A204.1 (cell line): ENCODE data around the gene INPP5B.
A peak's percentile ranks its signal among the peaks of the same experiment; 100 is the strongest.

Source experiments
- FAIRE-seq: peaks from 2 replicates; lab custom pipeline; 2012; peaks lifted over from hg19 to GRCh38; lab: Jason Lieb, UNC

The INPP5B gene

DNA sequence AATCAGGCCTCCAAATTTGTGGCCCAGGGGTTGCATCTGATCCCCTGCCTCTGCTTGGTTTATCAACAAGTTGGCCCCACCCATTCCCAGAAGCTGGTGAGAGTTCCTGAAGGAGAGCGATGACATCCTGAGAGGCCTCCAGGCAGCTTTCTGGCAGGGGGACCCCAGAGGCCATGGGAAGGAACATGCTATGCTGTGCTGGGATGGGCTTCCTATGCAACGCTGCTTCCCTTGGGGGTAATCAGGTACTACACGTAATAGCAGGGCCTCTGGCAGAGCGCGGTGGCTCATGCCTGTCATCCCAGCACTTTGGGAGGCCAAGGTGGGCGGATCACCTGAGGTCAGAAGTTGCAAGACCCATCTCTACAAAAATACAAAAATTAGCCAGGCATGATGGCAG lies 79.1 kb downstream of the INPP5B start:
- no peak for FAIRE-seq

DNA sequence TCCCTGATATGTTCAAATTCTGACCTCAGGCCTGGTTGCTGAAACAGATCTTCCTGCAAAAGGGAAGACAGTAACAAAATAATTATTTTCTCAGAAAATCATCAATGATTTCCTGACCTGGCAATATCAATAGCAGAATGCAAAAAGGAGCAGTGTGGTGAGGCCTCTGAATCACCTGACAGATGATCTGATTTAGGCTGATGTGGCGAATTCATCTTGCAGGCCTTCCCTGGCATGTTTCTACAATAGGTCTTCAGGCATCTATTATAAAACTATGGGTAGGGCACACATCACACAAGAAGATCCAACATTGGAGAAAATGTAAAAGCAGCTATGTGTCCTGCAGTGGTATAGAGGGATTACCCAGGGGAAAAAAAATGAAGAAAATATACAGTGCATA lies 80.4 kb downstream of the INPP5B start:
- FAIRE-seq: no peak

DNA sequence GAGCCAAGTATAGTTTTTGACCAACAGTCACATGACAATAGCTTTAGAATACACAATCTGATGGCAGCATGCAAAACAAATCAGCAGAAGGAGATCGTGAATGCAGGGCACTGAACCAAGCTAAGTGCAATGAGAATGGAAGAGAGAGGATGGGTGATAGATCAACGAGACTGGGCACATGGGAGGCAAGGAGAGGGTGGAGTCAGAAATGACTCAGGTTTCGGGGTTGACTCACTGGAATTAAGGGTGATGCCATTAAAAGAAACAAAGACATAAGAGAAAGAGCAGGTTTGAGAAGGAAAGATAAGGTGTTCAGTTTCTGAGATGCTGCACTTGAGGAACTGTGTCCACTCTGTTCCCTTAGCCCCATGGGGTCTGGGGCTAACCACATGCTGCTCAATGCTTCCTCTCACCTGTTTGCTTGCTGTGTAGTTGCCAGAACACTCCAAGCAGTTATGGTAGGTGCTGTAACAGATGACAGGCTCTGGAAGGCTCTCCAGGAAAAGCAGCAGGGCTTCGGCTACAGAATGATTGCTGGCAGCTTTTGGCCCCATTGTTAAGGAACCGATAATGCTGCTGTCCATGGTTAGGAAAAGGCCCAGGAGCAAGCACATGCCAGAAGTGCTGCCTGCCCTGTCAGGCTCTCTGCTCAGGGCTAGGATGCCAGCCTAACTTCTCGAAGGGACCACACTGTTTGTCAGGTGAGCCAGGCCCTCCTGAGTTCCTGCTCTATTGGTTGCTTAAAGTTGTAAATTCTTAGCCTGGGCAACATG lies 81.3 kb downstream of the INPP5B start:
- FAIRE-seq: no peak

GRCh38 chr1:37862330-37862729 lies 84.5 kb downstream of the INPP5B start:
- no peak for FAIRE-seq

GRCh38 chr1:37861151-37861550 lies 85.7 kb downstream of the INPP5B start:
- FAIRE-seq: no peak

- no peak for FAIRE-seq
Measured at GRCh38 chr1:37860346-37860666, 86.5 kb downstream of the INPP5B start.

GRCh38 chr1:37859507-37860345 lies 87.1 kb downstream of the INPP5B start, which contains the start of gene MTF1:
TSS of gene MTF1 (minus strand) at chr1:37859592. CDS start at chr1:37857658, 1,934 bp downstream.
- peak; percentile 94 for FAIRE-seq

DNA sequence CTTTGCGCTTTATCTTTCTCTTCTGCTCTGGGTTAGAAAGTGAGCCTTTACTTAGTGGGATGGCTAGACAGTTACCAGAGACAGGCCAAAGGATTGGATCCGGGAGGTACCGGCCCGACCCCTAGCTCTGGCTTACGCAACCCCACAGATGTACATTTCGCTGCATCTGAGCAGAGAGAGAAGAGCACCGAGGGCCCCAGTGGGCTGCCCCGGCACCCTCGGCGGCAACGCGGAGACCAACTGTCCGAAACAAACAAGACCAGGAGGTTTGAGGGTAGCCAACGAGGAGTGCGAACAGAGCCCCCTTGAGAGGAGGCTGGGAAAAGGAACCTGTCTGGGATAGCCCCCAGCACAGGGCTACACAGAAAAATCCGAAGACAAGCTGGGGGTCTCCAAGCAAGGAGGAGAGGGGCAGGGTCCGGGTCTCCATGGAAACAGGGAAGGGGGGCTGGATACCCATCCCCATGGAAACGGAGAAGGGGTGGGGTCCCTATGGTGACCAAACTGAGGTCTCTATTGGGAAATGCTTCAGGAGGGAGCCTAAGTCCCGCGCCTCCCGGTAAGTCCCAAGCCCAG lies 87.8 kb downstream of the INPP5B start:
- no peak for FAIRE-seq

DNA sequence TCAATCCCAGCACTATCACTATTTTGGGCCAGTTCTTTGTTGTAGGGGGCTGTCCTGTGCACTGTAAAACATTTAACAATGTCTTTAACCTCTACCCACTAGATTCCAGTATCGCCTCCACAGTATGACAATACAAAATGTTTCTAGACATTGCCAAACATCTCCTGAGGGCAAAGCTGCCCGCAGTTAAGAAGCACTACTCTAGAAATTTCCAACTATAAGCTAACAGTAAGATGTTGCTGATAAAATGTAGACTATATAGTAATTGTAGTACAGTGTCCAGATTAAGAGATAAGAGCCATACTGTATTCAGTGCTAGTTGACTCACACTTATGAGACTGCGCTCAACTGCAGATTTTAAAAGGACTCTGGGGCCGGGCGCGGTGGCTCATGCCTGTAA lies 92.4 kb downstream of the INPP5B start:
- no peak for FAIRE-seq

DNA sequence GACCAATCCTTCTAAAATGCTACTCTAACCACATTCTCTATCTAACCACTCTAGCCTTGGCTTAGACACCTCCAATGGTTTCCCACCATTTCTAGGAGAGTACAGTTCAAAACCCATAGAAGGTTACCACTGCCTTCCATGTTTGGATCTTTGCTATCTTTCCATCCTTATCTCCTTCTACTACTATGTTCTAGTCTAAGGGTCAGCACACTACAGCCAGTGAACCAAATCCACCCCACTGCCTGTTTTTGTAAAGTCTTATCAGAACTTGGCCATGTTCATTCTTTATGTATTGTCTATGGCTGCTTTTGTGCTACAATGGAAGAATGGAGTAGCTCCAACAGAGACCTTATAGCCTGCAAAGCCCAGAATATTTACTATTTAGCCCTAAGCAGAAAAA lies 93.7 kb downstream of the INPP5B start:
- no peak for FAIRE-seq

- FAIRE-seq: no peak
Measured at GRCh38 chr1:37851782-37852210, 95.1 kb downstream of the INPP5B start.

DNA sequence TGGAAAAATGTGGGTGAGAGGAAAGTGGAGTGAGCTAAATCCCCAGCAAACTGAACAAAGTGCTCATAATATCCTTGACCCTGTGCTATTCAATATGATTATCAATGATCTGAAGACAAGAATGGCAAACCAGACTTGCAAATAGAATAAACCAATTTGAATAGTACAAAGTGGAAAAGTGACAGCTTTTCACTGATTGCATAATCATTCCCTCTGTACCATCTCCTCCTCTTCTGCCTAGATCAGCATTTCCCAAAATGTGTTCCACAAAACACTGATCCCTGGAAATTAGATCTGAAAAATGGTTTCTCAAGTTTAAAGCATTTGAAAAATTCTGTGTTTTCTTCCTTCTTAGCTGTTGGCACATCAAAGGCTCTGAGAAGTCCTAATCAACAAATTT lies 95.6 kb downstream of the INPP5B start:
- no peak for FAIRE-seq

DNA sequence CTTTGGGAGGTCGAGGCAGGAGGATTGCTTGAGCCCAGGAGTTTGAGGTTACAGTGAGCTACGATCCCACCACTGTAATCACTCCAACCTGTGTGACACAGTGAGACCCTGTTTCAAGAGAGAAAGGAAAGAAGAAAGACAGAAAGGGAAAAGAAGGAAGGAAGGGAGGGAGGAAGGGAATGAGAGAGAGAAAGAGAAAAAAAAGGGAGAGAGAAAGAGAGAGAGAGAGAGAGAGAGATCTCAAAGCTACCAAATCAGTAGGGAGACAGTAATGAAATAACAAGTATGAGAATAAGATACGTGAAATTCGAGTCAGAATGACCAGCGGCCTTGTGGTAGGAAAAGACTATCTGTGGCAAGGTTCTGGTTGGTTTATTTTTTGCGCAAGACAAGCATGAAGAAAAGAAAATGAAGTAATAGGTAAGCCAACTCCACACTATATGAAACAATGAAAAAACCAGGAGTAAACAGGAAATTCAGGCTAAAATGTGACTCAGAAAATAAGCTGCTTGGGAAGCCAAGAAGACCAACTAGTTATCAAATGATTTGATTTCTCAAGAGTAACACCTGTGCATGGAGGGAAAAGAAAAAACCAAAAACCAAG lies 96.4 kb downstream of the INPP5B start:
- FAIRE-seq: no peak

GRCh38 chr1:37849480-37849879 lies 97.4 kb downstream of the INPP5B start:
- FAIRE-seq: no peak

DNA sequence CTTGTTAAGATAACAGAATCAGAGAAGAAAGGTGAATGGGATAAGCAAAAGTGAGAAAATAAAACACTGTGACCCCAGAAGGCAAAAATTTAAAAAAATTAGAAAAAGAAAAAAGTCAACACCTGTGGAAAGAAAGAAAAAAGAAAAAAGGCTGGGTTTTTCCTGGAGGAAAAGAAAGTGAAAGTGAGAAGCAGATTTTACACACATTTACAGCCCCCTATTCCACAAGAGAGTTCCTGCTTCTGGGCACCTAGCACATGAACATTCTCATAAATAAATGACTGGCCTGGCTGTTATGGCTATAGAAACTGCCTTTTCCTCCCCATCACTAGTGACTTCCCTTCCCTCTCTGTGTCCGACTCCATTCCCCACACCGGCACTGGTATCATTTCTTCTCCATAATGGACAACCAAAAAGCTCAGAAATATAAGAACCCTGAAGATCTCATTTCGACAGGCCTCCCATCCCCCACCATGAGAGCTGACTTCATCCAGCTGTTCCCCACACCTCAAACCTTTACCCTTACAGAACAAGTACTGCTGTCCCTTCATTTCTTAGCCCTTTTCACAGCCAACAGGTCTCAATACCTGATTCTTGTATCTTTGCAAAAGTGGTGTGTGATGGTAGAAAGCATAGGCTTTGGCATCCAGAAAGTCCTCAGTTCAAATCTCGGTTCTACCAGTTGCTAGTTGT lies 100.1 kb downstream of the INPP5B start:
- FAIRE-seq: no peak

DNA sequence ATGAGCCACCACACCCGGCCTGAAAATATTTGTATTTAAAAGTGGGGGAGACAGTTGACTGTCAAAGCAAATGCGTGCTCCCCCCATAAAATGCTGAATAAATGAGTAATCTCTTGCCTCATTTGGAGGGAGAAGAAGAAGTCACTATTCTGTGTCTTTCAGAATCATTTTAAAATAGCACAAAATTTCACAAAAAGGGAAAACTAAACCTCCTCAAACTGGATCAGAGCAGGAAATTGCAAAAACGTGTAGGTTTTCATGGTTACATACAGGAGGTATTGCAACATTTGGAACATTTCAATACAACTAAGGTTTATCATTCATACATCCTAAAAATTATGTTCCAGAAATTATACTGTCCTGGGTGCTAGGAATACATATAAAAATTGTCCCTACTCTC lies 101.1 kb downstream of the INPP5B start:
- no peak for FAIRE-seq

- no peak for FAIRE-seq
Measured at GRCh38 chr1:37845049-37845646, 101.7 kb downstream of the INPP5B start.

GRCh38 chr1:37844536-37844935 lies 102.3 kb downstream of the INPP5B start:
- FAIRE-seq: no peak

DNA sequence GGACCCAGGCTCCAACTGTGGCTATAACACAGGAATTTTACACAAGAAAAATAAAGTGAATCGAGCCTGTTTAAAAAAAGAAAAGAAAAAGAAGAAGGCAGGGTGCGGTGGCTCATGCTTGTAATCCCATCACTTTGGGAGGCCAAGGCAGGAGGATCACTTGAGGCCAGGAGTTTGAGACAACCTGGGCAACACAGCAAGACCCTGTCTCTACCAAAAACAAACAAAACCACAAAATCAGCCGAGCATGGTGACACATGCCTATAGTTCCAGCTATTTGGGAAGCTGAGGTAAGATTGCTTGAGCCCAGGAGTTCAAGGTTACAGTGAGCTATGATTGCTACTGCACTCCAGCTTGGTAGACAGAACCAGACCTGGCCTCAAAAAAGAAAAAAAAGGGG lies 105.2 kb downstream of the INPP5B start:
- no peak for FAIRE-seq

DNA sequence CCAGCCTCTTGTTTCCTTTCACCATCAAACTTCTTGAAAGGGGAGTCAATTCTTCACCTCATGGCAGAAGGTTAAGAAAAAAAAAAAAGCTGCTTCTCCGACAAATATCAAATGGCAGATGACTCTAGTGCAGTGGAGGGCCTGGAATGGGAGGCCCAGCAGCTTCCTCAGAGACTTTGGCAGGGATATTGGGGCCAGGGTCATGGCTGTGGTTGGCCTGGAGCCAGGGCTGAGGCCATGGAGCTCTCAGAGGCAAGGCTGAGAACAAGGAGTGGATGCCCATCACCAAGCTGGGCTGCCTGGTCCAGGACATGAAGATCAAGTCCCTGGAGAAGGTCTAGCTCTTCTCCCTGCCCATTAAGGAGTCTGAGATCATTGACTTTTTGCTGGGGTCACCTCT lies 106.1 kb downstream of the INPP5B start:
- no peak for FAIRE-seq

GRCh38 chr1:37839676-37840075 lies 107.2 kb downstream of the INPP5B start:
- FAIRE-seq: no peak

DNA sequence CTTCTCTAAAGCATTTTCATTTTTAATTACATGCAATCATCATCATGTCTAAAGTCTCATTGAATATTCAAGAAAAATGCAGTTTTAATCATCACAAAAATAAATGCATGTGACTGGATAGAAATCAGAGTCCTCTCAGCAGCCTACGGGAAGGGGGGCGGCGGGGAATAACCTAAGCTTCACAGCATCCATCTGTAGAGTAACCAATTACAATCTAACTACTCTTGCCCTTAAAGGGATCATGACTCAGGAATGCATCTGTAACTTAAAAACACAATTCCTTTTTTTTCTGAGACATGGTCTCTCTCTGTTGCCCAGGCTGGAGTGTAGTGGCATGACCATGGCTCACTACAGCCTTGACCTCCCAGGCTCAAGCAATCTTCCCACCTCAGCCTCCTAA lies 110.1 kb downstream of the INPP5B start:
- no peak for FAIRE-seq
